Panc1 (cell line): ENCODE measurements around the gene CA12. TPM values are rescaled to one million over a fixed set of nuclear protein-coding genes. Genes with fewer than 3 reads are reported as not detected.

Experiments used
- ATAC-seq: fragments of 200-7000 bp; cut with Tn5 transposase; 2 replicates; pipeline ENCODE4 v1.9.1; 2020; ENCODE audit warnings: mild to moderate bottlenecking, moderate library complexity
- BruUV-seq: library from RNA; stranded (reverse); fragments of 400-500 nt; replicated peaks from 2 replicates; lab custom pipeline; 2021; lab: Mats Ljungman, UMichigan
- CTCF ChIA-PET: fragments of 300-600 bp; sonication (Branson Sonifier 250); formaldehyde crosslinking; loops from one replicate; lab custom pipeline; 2022; ENCODE audit warnings: antibody characterized with exemption; lab: Charles Lee
- POLR2A ChIA-PET: fragments of 300-600 bp; sonication (Branson Sonifier 250); formaldehyde crosslinking; loops from one replicate; lab custom pipeline; 2022; ENCODE audit warnings: antibody characterized with exemption; lab: Charles Lee
- DNase-seq: peaks from one replicate; pipeline ENCODE4 v3.0.0-alpha.2; 2010; ENCODE audit warnings: low read depth, low spot score
- H3K27ac ChIP-seq: 2 replicates; pipeline ENCODE4 v1.5.1; 2011; ENCODE audit warnings: mild to moderate bottlenecking, low read length, inconsistent platforms
- H3K27me3 ChIP-seq: fragments of 200-500 bp; sonication (Bioruptor generic); 2 replicates; pipeline ENCODE4 v1.6.0; 2014; ENCODE audit warnings: low read length, inconsistent platforms; ENCODE audit not compliant: control insufficient read depth, insufficient read depth
- H3K36me3 ChIP-seq: fragments of 200-500 bp; sonication (Bioruptor generic); 2 replicates; pipeline ENCODE4 v1.5.1; 2014; ENCODE audit warnings: inconsistent platforms, mild to moderate bottlenecking, low read length, moderate library complexity; ENCODE audit not compliant: control insufficient read depth, insufficient read depth
- H3K4me1 ChIP-seq: 2 replicates; pipeline ENCODE4 v1.5.1; 2011; ENCODE audit warnings: inconsistent platforms, mild to moderate bottlenecking, low read length, moderate library complexity; ENCODE audit not compliant: control insufficient read depth, insufficient read depth
- H3K4me3 ChIP-seq, 2 experiments: 2 replicates each; pipeline ENCODE4 v1.5.1; 2011 to 2012; ENCODE audit warnings: low read depth in 2 of 2, low read length in 2 of 2, mild to moderate bottlenecking in 2 of 2, inconsistent platforms in 1 of 2, moderate library complexity in 1 of 2
- H3K9me3 ChIP-seq: fragments of 200-500 bp; sonication (Bioruptor generic); 2 replicates; pipeline ENCODE4 v1.5.1; 2014; ENCODE audit warnings: low read depth, mild to moderate bottlenecking, inconsistent platforms, low read length, moderate library complexity; ENCODE audit not compliant: control insufficient read depth, insufficient read depth
- CTCF ChIP-seq: fragments of 450-650 bp; IDR thresholded peaks from 2 replicates; pipeline ENCODE4 v1.5.1; 2017; ENCODE audit warnings: mild to moderate bottlenecking
- POLR2AphosphoS5 ChIP-seq: IDR thresholded peaks from 2 replicates; pipeline ENCODE4 v1.6.1; 2012; ENCODE audit warnings: mild to moderate bottlenecking, low read depth, low read length, moderate library complexity
- REST ChIP-seq, 2 experiments: IDR thresholded peaks; 2 replicates each; pipeline ENCODE4 v1.6.1; 2011 to 2012; ENCODE audit warnings: low read depth in 2 of 2, control low read depth in 1 of 2, low read length in 1 of 2, mild to moderate bottlenecking in 1 of 2, moderate library complexity in 1 of 2; ENCODE audit not compliant: insufficient read depth in 1 of 2
- SIN3A ChIP-seq: IDR thresholded peaks from 2 replicates; pipeline ENCODE4 v1.6.1; 2012; ENCODE audit warnings: low read depth, mild to moderate bottlenecking, low read length, moderate library complexity, borderline replicate concordance; ENCODE audit not compliant: insufficient read depth
- TCF7L2 ChIP-seq: IDR thresholded peaks from 2 replicates; pipeline ENCODE4 v1.6.1; 2011; ENCODE audit warnings: mild to moderate bottlenecking, low read depth, low read length, inconsistent platforms
- in situ Hi-C: cut with HindIII; loops from 2 replicates; pipeline ENCODE4 v1.10.0; 2016; ENCODE audit warnings: low sequenced_read_pairs, low pct_unique_long_range_greater_than_20kb
- intact Hi-C: fragments of 100-400 bp; cut with micrococcal nuclease; formaldehyde crosslinking; loops from one replicate; pipeline ENCODE4 v1.10.0; 2022; ENCODE audit not compliant: unreplicated experiment
- total RNA-seq: library from RNA; stranded (reverse); gene quantifications from one replicate; pipeline ENCODE4 v1.2.1, GENCODE V29; 2021; ENCODE audit not compliant: unreplicated experiment

The CA12 gene
- total RNA-seq, 1 experiment from 2014 or later, result 0.74 TPM

GRCh38 chr15:63330926-63331325 lies 50.7 kb downstream of the CA12 start:
- ATAC-seq (no peak), DNase-seq (no peak)
- intact Hi-C loops (no loop called here), in situ Hi-C loops (no loop called here)
- no peaks in the 10 kb centered on the region for H3K36me3 ChIP-seq
- H3K4me1 ChIP-seq, result no peaks in the 10 kb centered on the region
- H3K27ac ChIP-seq, result no peak overlapping the region
- CTCF ChIA-PET, result no interaction called here
- H3K27me3 ChIP-seq, result no peaks in the 10 kb centered on the region
- H3K9me3 ChIP-seq, result no peaks in the 10 kb centered on the region
- POLR2A ChIA-PET, result no interaction called here
- H3K4me3 ChIP-seq, result no peak overlapping the region
- BruUV-seq, result no TSS peak
- TF ChIP-seq POLR2AphosphoS5 (no peak), CTCF (no peak), SIN3A (no peak)

- BruUV-seq, result no TSS peak
- DNase-seq (no peak), ATAC-seq (no peak)
- Histone ChIP-seq H3K4me1 (no peaks in the 10 kb centered on the region), H3K9me3 (no peaks in the 10 kb centered on the region), H3K27me3 (no peaks in the 10 kb centered on the region), H3K27ac (no peak overlapping the region), H3K36me3 (no peaks in the 10 kb centered on the region), H3K4me3 (no peak overlapping the region)
- in situ Hi-C loops, result no loop called here
- intact Hi-C loops, result no loop called here
- TF ChIP-seq REST (IDR thresholded peaks at IDR 0.05; ENCODE audit: insufficient read depth in 1 of 2, low read depth in 2 of 2, low read length in 1 of 2) (no peak), TCF7L2 (no peak), POLR2AphosphoS5 (no peak), SIN3A (no peak), CTCF (no peak)
- ChIA-PET CTCF (no interaction called here), POLR2A (no interaction called here)
Measured at GRCh38 chr15:63329567-63330350, 51.9 kb downstream of the CA12 start.
